Rectal smooth muscle tissue (tissue), 1 donor: ENCODE results near the gene MYH8.

Experiments used
- H3K27ac ChIP-seq: one replicate; pipeline ENCODE4 v1.7.0; 2013; ENCODE audit warnings: low read depth, low read length, inconsistent platforms
- H3K27me3 ChIP-seq: one replicate; pipeline ENCODE4 v1.7.0; 2013; ENCODE audit warnings: low read length; ENCODE audit not compliant: control insufficient read depth, insufficient read depth
- H3K36me3 ChIP-seq: one replicate; pipeline ENCODE4 v1.7.0; 2013; ENCODE audit warnings: low read length; ENCODE audit not compliant: control insufficient read depth, insufficient read depth
- H3K4me1 ChIP-seq: one replicate; pipeline ENCODE4 v1.7.0; 2013; ENCODE audit warnings: low read length; ENCODE audit not compliant: control insufficient read depth, insufficient read depth
- H3K4me3 ChIP-seq: one replicate; pipeline ENCODE4 v1.7.0; 2013; ENCODE audit warnings: low read length
- H3K9ac ChIP-seq: one replicate; pipeline ENCODE4 v1.7.0; 2013; ENCODE audit warnings: low read length

MYH8 gene

DNA sequence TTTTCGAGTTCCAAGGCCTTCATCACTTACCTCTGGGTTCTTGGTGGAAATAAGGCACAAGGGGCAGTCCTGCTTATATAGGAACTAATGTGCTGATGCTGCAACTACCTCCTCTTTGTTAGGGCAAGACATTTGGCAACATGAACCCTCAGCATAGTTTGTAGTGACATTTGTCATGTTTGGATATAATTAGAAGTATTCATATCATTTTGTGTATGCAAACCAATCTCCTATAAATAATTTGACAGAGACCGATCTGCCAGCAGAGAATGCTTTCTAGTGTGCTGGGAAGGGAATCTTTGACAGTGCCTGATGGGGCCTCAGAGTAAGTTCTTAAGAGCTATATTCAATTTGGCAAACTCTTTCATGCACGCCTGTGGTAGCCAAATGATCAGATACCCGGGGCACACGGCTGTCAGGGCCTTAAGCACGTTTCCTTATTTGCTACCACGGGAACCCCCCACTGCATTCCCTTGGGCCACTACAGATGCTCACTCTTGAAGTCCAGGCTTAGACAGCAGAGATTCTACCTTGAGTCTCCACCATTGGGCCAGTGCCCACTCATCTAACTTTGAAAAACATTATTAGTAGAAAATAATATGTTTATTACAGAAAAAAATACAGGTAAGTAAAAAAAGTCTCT is at the start of gene MYH8:
TSS of gene MYH8 (minus strand) at position 51 of the 643 bp plus-strand sequence. CDS start 1,723 bp downstream, outside the sequence.
- Histone ChIP-seq H3K4me3 (no peak within 1 kb of the TSS), H3K4me1 (no peaks in the 10 kb centered on the region), H3K27ac (no peak within 1 kb of the TSS), H3K36me3 (no peaks in the 10 kb centered on the region), H3K27me3 (no peaks in the 10 kb centered on the region), H3K9ac (no peak within 1 kb of the TSS)

GRCh38 chr17:10469459-10469858 is 47.7 kb upstream of the MYH8 start, which contains the start of gene MYH4:
Gene MYH4, minus strand, starts transcription at chr17:10469559. Its CDS starts 2,814 bp downstream, at chr17:10466745.
- Histone ChIP-seq H3K4me3 (no peak within 1 kb of the TSS), H3K9ac (no peak within 1 kb of the TSS), H3K4me1 (no peaks in the 10 kb centered on the region), H3K27ac (no peak within 1 kb of the TSS), H3K36me3 (no peaks in the 10 kb centered on the region), H3K27me3 (no peaks in the 10 kb centered on the region)

GRCh38 chr17:10463402-10463801 is 41.7 kb upstream of the MYH8 start:
- no peaks in the 10 kb centered on the region for H3K4me1 ChIP-seq
- H3K27me3 ChIP-seq = no peaks in the 10 kb centered on the region
- H3K27ac ChIP-seq = no peak overlapping the region

GRCh38 chr17:10460062-10460461 is 38.3 kb upstream of the MYH8 start:
- Histone ChIP-seq H3K9ac (no peak overlapping the region), H3K27ac (no peak overlapping the region), H3K4me1 (no peaks in the 10 kb centered on the region)

More at GRCh38 chr17:10463402-10463801, 41.7 kb upstream of the MYH8 start:
- Histone ChIP-seq H3K4me3 (no peak overlapping the region), H3K36me3 (no peaks in the 10 kb centered on the region), H3K9ac (no peak overlapping the region)

DNA sequence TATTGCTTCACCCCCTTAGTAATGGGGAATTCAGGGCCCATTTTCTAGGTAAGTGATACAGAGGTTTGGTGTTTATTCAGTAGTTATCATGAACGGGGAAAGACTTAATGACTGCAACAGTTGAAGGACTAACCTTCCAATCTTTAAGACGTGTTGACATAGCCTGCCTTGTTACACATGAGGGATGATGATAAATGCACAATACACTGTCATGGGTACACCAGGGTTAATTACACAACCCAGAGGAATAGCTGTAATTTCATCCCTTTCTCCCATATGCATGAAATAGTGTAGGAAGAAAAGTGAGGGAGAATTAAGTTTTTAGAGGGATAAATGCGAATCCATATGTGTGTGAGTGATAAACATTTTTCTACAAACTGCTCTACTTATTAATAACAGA is 37.0 kb upstream of the MYH8 start:
- no peaks in the 10 kb centered on the region for H3K4me1 ChIP-seq
- no peaks in the 10 kb centered on the region for H3K36me3 ChIP-seq
- no peaks in the 10 kb centered on the region for H3K27me3 ChIP-seq
- no peak overlapping the region for H3K4me3 ChIP-seq
- no peak overlapping the region for H3K9ac ChIP-seq
- no peak overlapping the region for H3K27ac ChIP-seq

More at GRCh38 chr17:10460062-10460461, 38.3 kb upstream of the MYH8 start:
- H3K36me3 ChIP-seq = no peaks in the 10 kb centered on the region
- H3K27me3 ChIP-seq = no peaks in the 10 kb centered on the region
- no peak overlapping the region for H3K4me3 ChIP-seq

DNA sequence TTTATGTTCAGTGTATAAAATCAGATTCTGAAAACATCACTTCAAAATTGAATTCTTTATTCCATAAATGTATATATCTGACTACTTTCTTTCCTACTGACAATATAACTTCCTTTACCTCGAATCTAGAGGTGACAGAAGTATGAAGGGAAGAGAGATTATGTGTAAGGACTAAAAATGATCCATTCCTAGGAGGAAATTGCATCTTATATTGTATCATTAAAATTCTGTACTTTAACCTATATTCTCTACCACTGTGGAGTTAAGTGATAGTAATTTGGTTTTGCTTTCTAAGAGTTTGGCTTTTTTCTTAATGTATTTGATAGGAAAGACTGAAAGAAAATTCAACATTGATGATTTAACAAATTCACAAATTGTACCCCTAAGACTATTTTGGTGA is 36.2 kb upstream of the MYH8 start:
- Histone ChIP-seq H3K4me3 (no peak overlapping the region), H3K27ac (no peak overlapping the region), H3K9ac (no peak overlapping the region), H3K4me1 (no peaks in the 10 kb centered on the region), H3K27me3 (no peaks in the 10 kb centered on the region), H3K36me3 (no peaks in the 10 kb centered on the region)

GRCh38 chr17:10447026-10447931 is 25.5 kb upstream of the MYH8 start:
- Histone ChIP-seq H3K9ac (no peak overlapping the region), H3K27me3 (no peaks in the 10 kb centered on the region), H3K4me3 (no peak overlapping the region), H3K36me3 (no peaks in the 10 kb centered on the region), H3K4me1 (no peaks in the 10 kb centered on the region), H3K27ac (no peak overlapping the region)

DNA sequence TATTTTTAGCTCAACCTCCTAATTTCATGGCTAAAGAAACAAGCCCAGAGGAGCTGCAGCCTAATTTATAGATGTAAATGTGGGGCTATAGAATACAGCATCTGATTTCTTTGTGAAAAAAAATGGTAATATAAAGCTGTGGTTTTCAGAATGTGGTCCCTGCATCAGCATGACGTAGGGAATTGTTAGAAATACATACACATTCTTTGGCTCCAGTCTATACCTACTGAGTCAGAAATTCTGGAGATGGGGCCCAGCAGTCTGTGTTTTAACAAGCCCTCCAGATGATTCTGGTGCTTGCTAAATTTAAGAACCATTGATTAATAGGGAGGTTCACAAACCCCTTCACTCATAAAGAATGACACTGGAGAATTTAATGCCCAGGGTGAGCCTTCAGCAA is 18.1 kb upstream of the MYH8 start:
- H3K4me1 ChIP-seq = no peaks in the 10 kb centered on the region
- no peaks in the 10 kb centered on the region for H3K36me3 ChIP-seq
- H3K27me3 ChIP-seq = no peaks in the 10 kb centered on the region
- H3K4me3 ChIP-seq = no peak overlapping the region
- H3K9ac ChIP-seq = no peak overlapping the region
- H3K27ac ChIP-seq = no peak overlapping the region

GRCh38 chr17:10435096-10435495 is 13.3 kb upstream of the MYH8 start:
- Histone ChIP-seq H3K9ac (no peak overlapping the region), H3K4me1 (no peaks in the 10 kb centered on the region), H3K27ac (no peak overlapping the region), H3K27me3 (no peaks in the 10 kb centered on the region), H3K4me3 (no peak overlapping the region), H3K36me3 (no peaks in the 10 kb centered on the region)

GRCh38 chr17:10429421-10430045 is 7.8 kb upstream of the MYH8 start:
- no peak overlapping the region for H3K27ac ChIP-seq
- H3K27me3 ChIP-seq = no peaks in the 10 kb centered on the region
- H3K4me3 ChIP-seq = no peak overlapping the region
- H3K9ac ChIP-seq = no peak overlapping the region
- H3K4me1 ChIP-seq = no peaks in the 10 kb centered on the region
- H3K36me3 ChIP-seq = no peaks in the 10 kb centered on the region

GRCh38 chr17:10428781-10429180 is 7.0 kb upstream of the MYH8 start:
- Histone ChIP-seq H3K4me1 (no peaks in the 10 kb centered on the region), H3K4me3 (no peak overlapping the region), H3K9ac (no peak overlapping the region), H3K36me3 (no peaks in the 10 kb centered on the region), H3K27me3 (no peaks in the 10 kb centered on the region), H3K27ac (no peak overlapping the region)

DNA sequence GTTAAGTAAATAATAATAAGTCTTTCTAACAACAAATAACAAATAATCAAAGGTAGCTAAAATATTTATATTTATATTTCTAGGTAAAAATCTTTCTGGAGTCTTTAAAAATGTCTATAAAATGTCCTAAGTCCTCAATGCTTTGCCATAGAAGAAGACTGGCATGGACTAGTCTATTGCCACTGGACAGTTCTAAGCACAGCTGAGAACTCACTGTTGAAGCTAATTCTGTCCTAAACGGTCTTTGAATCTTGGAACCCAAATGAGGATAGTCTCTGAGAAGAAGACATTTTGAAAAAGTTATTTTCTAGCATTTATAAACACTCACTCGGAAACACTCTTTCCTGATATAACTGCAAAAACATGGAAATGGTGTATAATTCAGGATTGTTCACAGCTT is 539 bp downstream of the MYH8 start:
- Histone ChIP-seq H3K4me1 (no peaks in the 10 kb centered on the region), H3K9ac (no peak overlapping the region), H3K27ac (no peak overlapping the region), H3K4me3 (no peak overlapping the region), H3K36me3 (no peaks in the 10 kb centered on the region), H3K27me3 (no peaks in the 10 kb centered on the region)
